Tibial artery (tissue), 4 donors: Measurements from ENCODE around the gene PSD2.

Experiments
- DNase-seq, 2 donors: peaks; one replicate each; pipeline ENCODE4 v3.0.0-alpha.2; 2019
- H3K27ac ChIP-seq, 2 donors: fragments of 200-600 bp; sonication (generic) in 1 of 2; 1 replicate in 1 of 2; 2 replicates in 1 of 2; pipeline ENCODE4 v1.5.1; 2018 to 2019; ENCODE audit warnings: mild to moderate bottlenecking in 1 of 2
- H3K27me3 ChIP-seq, 2 donors: fragments of 200-600 bp; sonication (generic) in 1 of 2; one replicate each; pipeline versions ENCODE4 v1.5.1 to v1.6.0; 2016 to 2019
- H3K36me3 ChIP-seq, 3 donors: fragments of 200-600 bp; sonication (generic) in 2 of 3; one replicate each; pipeline ENCODE4 v1.5.1; 2016 to 2019; ENCODE audit warnings: mild to moderate bottlenecking in 2 of 3
- H3K4me1 ChIP-seq, 4 donors: fragments of 200-600 bp; sonication (generic) in 2 of 4; 1 replicate in 3 of 4; 2 replicates in 1 of 4; pipeline ENCODE4 v1.5.1; 2016 to 2019
- H3K4me3 ChIP-seq, 2 donors: fragments of 200-600 bp; sonication (generic) in 1 of 2; 1 replicate in 1 of 2; 2 replicates in 1 of 2; pipeline ENCODE4 v1.5.1; 2018 to 2019; ENCODE audit warnings: mild to moderate bottlenecking in 2 of 2
- H3K9me3 ChIP-seq, 3 donors: fragments of 200-600 bp; sonication (generic) in 1 of 3; one replicate each; pipeline ENCODE4 v1.5.1; 2016 to 2019
- CTCF ChIP-seq, 2 experiments: fragments of 200-600 bp in 1 of 2; fragments of 450-650 bp in 1 of 2; IDR thresholded peaks; one replicate each; pipeline ENCODE4 v1.5.1; 2017 to 2019; ENCODE audit warnings: antibody characterized with exemption in 2 of 2, mild to moderate bottlenecking in 1 of 2, moderate library complexity in 1 of 2
- intact Hi-C: fragments of 100-400 bp; cut with DNase I; formaldehyde crosslinking; loops from one replicate; pipeline ENCODE4 v1.15.0; 2023; ENCODE audit warnings: low total_unique reads

PSD2 gene

GRCh38 chr5:139843991-139844390, 48.4 kb downstream of the PSD2 start:
- no peak overlapping the region for H3K27ac ChIP-seq
- peaks cover 0 to 11% (median 8%) of the 10 kb centered on the region in 4 donors for H3K4me1 ChIP-seq
- DNase-seq = no peak
- no peaks in the 10 kb centered on the region for H3K27me3 ChIP-seq
- TF ChIP-seq CTCF (IDR thresholded peaks at IDR 0.05) = no peak
- intact Hi-C loops = loop anchor here (10.0 kb wide), 1 partner anchor 209 kb away; no protein-coding TSS in a partner anchor
- no peak overlapping the region for H3K4me3 ChIP-seq
- H3K9me3 ChIP-seq = no peaks in the 10 kb centered on the region
- no peaks in the 10 kb centered on the region for H3K36me3 ChIP-seq

GRCh38 chr5:139844472-139845145, 49.0 kb downstream of the PSD2 start:
- Histone ChIP-seq H3K36me3 (no peaks in the 10 kb centered on the region), H3K4me3 (no peak overlapping the region), H3K27ac (no peak overlapping the region), H3K9me3 (no peaks in the 10 kb centered on the region), H3K27me3 (no peaks in the 10 kb centered on the region), H3K4me1 (peaks cover 0 to 13% (median 8%) of the 10 kb centered on the region in 4 donors)
- DNase-seq = peak; percentile 69 to 81
- intact Hi-C loops = loop anchor here (5.0 to 10.0 kb wide), 2 partner anchors 57 to 210 kb away; no protein-coding TSS in a partner anchor
- peak; percentile 57 to 63 for TF ChIP-seq CTCF (IDR thresholded peaks at IDR 0.05)

- Histone ChIP-seq H3K27ac (no peak overlapping the region), H3K27me3 (no peaks in the 10 kb centered on the region), H3K4me1 (peaks cover 0 to 17% (median 8%) of the 10 kb centered on the region in 4 donors), H3K9me3 (no peaks in the 10 kb centered on the region), H3K36me3 (peaks cover 0 to 3% (median 0%) of the 10 kb centered on the region in 3 donors), H3K4me3 (no peak overlapping the region)
- TF ChIP-seq CTCF (IDR thresholded peaks at IDR 0.05) = no peak
- peak in 1 of 2 donors; percentile 49 for DNase-seq
- intact Hi-C loops = loop anchor here (5.0 to 10.0 kb wide), 2 partner anchors 59 to 211 kb away; no protein-coding TSS in a partner anchor
Observed at GRCh38 chr5:139845846-139846681, 50.5 kb downstream of the PSD2 start.

- Histone ChIP-seq H3K27me3 (no peaks in the 10 kb centered on the region), H3K9me3 (no peaks in the 10 kb centered on the region), H3K36me3 (peaks cover 0 to 13% (median 0%) of the 10 kb centered on the region in 3 donors), H3K4me1 (peaks cover 0 to 17% (median 8%) of the 10 kb centered on the region in 4 donors), H3K27ac (no peak overlapping the region), H3K4me3 (peak overlapping the region; percentile 61 to 82)
- intact Hi-C loops = loop anchor here (5.0 to 10.0 kb wide), 2 partner anchors 60 to 212 kb away; no protein-coding TSS in a partner anchor
- DNase-seq = peak in 1 of 2 donors; percentile 59
- no peak for TF ChIP-seq CTCF (IDR thresholded peaks at IDR 0.05)
Observed at GRCh38 chr5:139847091-139847490, 51.5 kb downstream of the PSD2 start.

- Histone ChIP-seq H3K4me1 (peaks cover 0 to 17% (median 8%) of the 10 kb centered on the region in 4 donors), H3K27ac (peak overlapping the region; percentile 72 to 75), H3K4me3 (peak overlapping the region; percentile 61 to 82), H3K9me3 (no peaks in the 10 kb centered on the region), H3K27me3 (no peaks in the 10 kb centered on the region), H3K36me3 (peaks cover 0 to 22% (median 0%) of the 10 kb centered on the region in 3 donors)
- peak in 1 of 2 experiments; percentile 22 for TF ChIP-seq CTCF (IDR thresholded peaks at IDR 0.05)
- intact Hi-C loops = loop anchor here (5.0 to 10.0 kb wide), 2 partner anchors 61 to 213 kb away; no protein-coding TSS in a partner anchor
- peak; percentile 42 to 77 for DNase-seq
Observed at GRCh38 chr5:139847790-139848507, 52.3 kb downstream of the PSD2 start.
